Effector CD8-positive, alpha-beta T cell (primary cell): ENCODE measurements around the gene CHAD.
"Not testable (repeated sequence)": the region's sequence is repeated elsewhere in the genome, so short reads cannot be mapped to it uniquely, and the experiment has no call there.

ENCODE experiments used
- DNase-seq: peaks from one replicate; lab custom pipeline; 2025; lab: John Stamatoyannopoulos, UW

CHAD gene

DNA sequence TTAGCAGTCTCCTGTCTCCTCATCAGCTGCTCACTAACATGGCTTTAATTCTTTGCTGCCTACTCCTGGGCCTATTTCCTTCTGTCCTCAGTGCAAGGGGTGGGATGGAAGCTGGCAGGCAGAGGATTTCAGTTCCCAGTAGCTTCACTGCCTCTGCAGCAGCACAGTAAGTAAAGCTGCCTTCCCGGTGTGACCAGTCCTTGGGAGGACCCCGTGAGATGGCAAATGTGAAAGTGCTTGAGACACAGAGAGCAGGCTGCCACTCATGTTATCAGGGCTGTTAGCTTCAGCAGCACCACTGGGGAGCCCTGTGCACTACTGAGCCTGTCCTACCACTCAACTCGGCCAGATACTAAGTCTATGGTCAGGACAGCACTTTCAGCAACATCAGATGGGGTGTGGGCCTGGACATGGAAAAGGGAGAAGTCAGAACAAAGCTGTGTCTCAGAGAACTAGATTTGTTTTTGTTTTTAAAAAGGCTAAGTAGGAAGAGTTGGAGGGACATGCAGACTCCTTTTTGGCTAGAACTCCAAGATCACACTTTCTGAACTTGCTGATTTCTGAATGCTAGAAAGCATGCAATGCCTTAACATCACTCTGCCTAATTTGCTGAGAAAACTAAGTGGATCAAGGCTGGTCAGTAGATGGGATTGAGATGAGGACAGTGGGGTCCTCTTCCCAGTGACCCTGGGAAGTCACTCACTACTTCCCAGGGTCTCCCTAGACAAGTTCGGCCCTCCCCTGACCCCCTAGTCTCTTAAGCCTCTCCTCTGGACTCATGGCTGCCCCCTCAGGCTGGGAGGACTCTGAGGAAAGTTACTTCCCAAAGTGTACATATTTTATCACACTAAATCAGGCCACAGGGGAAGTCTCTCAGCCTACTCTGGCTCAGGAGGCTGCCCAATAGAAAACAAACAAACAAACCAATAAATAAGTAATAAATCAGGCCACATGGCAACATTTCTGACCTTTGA, 41.6 kb downstream of the CHAD start:
- DNase-seq = no peak

DNA sequence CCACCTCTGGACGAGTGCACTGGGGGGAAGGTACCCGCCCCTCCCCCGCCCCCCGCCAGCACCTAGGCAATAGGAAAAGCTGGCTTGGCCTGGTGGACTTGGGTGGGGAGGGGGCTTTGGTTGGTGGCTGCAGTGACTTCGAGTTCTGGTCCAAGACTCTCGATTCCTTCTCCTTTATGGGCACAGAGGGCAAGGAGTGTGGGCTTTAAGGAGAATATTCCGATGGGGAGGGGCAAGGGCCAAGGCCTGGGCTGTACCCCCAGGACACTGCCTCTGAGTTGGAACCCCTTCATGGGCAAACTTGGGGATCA, 42.3 kb downstream of the CHAD start:
- no peak for DNase-seq

DNA sequence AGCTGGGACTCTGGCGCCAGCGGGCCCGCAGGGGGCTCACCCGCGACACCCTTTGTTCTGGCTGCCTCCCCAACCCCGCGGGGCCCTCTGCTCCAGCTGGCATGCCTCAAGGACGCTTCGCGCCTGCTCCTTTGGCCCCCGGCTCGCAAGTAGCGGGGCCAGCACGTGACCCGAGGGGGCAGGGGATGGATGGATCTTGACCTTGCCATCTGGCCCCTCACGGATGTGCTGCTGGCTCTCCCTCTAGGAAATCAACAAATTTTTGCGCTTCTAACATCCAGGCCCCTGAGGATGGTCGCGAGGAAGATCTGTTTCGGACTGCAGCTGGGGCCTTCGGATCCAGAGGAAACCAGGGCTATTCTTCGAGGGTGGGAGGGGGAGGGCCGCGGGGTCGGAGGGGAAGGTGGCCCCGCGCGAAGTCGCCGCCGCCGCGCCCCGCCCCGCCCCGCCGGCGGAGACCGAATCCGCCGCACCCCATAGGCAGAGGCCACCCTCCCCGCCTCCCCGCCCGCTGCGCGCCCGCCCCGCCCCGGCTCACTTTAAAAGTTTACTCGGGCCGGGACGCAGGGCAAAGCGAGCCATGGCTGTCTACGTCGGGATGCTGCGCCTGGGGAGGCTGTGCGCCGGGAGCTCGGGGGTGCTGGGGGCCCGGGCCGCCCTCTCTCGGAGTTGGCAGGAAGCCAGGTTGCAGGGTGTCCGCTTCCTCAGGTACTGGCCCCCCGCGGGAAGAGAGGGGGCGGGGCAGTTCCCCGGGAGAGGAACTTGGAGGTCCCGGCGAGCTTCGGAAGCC, 42.8 kb downstream of the CHAD start, which contains the start of gene ACSF2:
ACSF2 (plus strand) TSS at position 537 of the 790 bp plus-strand sequence; CDS start at position 581, 44 bp downstream.
- peak; percentile 54 for DNase-seq

DNA sequence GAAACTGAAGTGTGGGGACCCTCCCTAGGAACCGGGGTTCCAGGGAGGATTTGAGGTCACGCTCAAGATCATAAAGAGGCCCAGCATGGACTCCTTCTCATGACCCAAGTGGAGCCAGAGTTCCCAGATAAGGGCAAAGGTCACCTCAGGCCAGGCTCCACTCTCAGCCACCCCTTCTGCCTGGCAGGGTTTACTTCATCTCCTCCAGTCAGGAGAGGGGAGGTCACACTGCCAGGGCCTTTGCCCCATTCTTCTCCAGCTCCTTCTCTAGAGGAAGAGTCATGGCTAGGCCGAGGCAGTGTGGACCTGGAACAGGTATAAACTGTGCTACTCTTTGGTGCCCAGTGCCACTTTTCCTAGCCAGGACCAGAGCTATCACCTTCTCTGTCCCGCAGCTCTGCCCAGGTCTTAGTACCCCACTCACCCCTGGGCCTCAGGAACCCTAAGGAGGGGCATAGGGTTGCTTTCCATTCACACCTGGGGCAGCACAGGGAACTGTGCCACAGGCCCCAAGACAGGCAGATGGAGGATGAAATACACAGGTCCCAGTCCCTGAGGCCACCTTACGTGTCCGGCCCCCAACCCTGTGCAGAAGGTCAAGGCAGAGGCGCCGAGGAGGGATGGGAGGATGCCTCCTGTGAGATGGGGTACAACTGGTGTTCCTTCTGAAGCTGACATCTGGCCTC, 43.5 kb downstream of the CHAD start:
- DNase-seq = no peak

DNA sequence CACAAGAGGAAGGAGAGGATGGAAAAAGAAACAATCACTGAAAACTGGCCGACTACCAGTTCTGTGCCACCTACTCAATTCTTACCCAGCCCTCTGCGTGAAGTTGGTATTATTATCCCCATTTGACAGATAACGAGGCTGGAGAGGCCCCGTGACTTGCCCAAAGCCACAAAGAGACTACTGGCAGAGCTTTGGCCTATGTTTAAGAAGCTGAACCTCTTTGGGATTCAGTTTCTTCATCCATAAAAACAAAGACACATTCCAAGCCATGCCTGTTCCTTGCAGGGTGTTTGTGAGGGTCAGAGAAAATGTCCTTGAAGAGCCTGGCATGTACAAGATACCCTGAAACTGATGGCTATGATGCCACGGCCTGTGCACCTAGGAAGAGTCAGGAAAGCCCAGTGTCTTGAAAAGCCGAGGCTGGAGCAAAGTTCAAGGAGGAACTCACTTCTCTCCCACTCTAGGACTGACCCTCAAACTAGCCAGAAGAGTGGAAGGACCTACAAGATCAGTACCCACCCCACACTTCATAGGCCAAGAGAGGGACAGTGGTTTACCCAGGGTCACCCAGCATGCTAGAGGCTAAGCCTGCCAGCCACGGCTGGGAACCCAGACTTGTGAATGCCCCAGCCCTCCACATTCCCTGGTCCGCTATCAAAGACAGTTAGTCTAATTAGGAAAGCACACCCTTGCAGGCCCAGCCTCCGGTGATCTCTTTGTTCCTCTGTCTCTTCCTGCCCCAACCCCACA, 44.3 kb downstream of the CHAD start:
- no peak for DNase-seq

DNA sequence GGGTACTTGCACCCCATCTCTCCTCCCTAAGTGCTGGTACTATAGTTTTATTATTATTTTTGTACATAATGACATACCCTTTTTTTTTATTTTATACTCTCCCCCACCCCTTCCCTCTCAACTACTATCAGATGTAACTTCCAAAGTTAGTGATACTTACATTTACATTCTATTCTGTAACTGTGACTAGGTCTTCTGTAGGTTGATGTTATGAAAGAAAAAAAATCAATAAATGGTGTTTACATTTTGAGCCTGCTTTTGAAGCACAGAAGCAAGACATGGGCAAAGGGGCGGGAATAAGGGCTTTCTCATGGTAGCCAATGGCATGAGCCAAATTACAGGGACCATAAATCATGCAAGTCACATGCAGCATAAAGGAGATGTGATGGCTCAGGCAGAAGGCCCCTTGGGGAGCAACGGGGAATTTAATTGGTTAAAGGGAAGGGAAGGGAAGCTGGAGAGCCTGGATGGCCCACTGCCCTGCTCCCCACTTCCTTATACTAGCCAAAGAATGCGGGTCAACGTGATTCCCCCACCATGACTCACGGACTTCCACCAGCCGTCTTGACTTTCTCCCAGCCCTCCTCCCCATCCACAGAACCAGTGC, 45.0 kb downstream of the CHAD start:
- DNase-seq = no peak

DNA sequence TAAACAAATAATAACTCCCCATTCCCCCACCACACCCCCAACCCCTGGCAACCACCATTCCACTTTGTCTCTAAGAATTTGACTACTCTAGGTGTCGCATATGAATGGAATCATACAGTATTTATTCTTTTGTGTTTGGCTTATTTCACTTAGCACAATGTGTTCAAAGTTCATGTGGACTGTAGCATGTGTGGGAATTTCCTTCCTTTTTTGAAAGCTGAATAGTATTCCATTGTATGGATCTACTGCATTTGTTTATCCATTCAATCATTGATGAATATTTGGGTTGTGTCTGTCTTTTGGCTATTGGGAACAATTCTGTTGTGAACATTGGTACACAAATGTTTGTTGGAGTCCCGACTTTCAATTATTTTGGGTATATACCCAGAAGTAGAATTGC, 45.9 kb downstream of the CHAD start:
- no peak for DNase-seq

DNA sequence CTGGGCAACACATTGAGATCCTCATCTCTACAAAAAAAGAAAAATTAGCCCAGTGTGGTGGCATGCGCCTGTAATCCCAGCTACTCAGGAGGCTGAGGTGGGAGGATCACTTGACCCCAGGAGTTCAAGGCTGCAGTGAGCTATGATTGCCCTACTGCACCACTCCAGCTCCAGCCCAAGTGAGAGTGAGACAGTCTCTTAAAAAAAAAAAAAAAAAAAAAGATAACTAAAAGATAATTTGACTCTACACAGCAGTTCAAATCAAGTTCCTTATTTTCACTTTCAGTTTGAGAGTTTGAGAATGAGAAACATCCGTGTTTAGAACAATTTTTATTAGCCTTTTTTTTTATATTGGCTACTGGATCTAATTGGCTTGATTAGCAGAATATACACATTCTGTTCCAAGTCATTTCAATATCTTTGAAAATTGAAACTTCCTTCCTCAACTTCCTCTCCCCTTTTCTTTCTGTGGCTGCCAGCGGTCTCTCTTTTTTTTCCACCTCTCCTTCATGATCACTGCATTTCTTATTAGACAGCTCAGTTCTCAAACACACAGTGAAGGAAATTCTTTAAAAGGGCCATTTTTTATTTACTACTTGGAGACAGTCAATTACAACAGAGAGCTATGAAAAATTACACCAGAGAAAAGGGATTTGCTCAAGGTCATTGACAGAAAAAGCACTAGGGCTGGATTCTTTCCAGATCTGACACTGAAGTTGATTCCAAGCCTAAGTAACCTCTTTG, 47.2 kb downstream of the CHAD start:
- DNase-seq = no peak

DNA sequence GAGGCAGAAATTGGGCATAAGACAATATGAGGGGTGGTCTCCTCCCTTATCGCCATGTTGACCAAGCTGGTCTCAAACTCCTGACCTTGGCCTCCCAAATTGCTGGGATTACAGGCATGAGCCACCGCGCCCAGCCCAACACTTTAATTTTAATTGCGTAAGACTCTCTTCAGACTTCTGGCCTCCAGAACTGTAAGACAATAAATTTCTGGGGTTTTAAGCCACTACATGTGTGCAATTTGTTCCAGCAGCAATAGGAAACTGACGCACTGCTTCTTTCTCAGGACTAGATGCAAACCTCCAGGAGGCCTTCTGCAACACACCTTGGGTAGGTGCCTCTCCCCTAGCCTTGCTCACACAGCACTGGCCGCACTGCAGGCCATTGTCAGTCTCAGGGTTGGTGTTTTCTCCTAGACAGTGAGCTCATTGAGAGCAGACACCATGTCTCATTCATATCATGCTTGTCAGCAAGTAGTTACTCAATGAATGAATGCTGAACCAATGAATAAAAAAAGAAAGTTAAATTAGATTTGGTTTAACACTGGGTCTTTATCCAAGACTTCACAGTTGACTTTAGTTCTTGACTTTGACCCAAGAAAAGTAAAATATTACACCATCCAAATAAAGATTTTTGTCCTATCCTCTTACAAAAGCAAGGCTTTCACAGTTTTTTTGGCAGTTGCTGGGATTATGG, 48.1 kb downstream of the CHAD start:
- no peak for DNase-seq

DNA sequence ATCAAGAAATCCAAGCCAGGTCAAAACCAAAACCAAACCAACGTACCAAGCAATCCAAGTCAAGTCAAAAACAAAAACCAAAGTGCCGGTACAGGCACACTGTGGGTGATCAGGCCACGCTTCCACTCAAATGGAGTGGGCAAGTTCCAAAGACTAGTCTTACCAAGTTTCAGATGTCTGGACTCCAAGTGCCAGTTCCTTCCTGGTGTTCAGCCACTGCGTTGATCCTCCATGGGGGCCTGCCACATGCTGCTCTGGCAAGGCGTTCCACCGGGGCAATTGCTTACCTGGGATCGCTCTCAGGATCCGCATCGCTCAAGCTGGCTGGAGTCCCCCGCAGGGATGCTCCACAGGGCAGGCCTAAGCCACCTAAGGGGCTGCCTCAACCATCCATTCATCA, 49.1 kb downstream of the CHAD start:
- DNase-seq = not testable (repeated sequence)

DNA sequence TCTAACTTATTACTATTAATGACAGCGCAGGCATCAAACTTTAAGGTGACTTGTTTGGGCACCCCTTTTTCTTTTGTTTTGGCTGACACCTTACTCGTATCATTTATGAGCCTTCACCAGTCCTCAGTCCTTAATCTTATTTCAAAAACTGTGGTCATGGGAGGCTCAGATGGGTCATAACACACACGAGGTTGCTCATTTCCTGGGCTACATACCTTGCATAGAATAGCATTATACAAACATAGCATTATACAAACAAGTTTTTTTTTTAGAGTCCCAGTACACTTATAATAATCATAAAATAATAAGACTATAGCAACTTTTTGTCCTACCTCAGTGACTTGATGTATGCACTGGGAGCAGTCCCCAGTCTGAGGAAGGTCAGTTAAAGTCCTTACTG, 53.9 kb downstream of the CHAD start:
- DNase-seq = no peak
